Gastroesophageal sphincter (tissue), 4 donors: ENCODE results near the gene CYTIP. TPM values are rescaled to one million over a fixed set of nuclear protein-coding genes. Genes with fewer than 3 reads are reported as not detected.

Experiments used
- ATAC-seq: fragments of 150-250 bp; one replicate; pipeline ENCODE4 v1.9.1; 2016; ENCODE audit warnings: mild to moderate bottlenecking, moderate library complexity
- H3K27ac ChIP-seq, 4 donors: fragments of 200-600 bp; sonication (generic) in 3 of 4; 1 replicate in 3 of 4; 2 replicates in 1 of 4; pipeline ENCODE4 v1.5.1; 2016 to 2019
- H3K27me3 ChIP-seq: fragments of 200-600 bp; sonication (generic); one replicate; pipeline ENCODE4 v1.5.1; 2019
- H3K36me3 ChIP-seq, 2 donors: fragments of 200-600 bp; sonication (generic); one replicate each; pipeline ENCODE4 v1.5.1; 2019; ENCODE audit warnings: control low read depth in 1 of 2
- H3K4me1 ChIP-seq, 3 donors: fragments of 200-600 bp; sonication (generic); 1 replicate in 2 of 3; 2 replicates in 1 of 3; pipeline ENCODE4 v1.5.1; 2016 to 2019; ENCODE audit warnings: control low read depth in 2 of 3
- H3K4me3 ChIP-seq, 2 donors: fragments of 200-600 bp; sonication (generic); one replicate each; pipeline ENCODE4 v1.5.1; 2019; ENCODE audit warnings: mild to moderate bottlenecking in 1 of 2, moderate library complexity in 1 of 2
- H3K9me3 ChIP-seq, 3 donors: fragments of 200-600 bp; sonication (generic); one replicate each; pipeline ENCODE4 v1.5.1; 2017 to 2019; ENCODE audit warnings: control low read depth in 2 of 3
- EP300 ChIP-seq: sonication (generic); formaldehyde crosslinking; IDR thresholded peaks from one replicate; pipeline ENCODE4 v1.6.1; 2017; ENCODE audit warnings: antibody characterized with exemption, mild to moderate bottlenecking
- POLR2A ChIP-seq, 2 donors: fragments of 450-650 bp; IDR thresholded peaks; one replicate each; pipeline ENCODE4 v1.6.1; 2017; ENCODE audit warnings: antibody characterized with exemption in 2 of 2, mild to moderate bottlenecking in 2 of 2, moderate library complexity in 1 of 2
- POLR2AphosphoS5 ChIP-seq: sonication (generic); formaldehyde crosslinking; IDR thresholded peaks from one replicate; pipeline ENCODE4 v1.6.1; 2017; ENCODE audit warnings: antibody characterized with exemption
- WGBS, 2 donors: methylation state at CpG; one replicate each; pipeline ENCODE4 v1.1.5; 2018; ENCODE audit warnings: low coverage in 1 of 2; 5-methylcytosine and 5-hydroxymethylcytosine counted together
- total RNA-seq, 4 donors: library from RNA; depleted of rRNA; stranded (reverse); fragments of >200 nt; gene quantifications; one replicate each; pipeline ENCODE4 v1.1.0, GENCODE V29; 2016
- TF ChIP-seq, protein P1 (sequence below), 4 experiments: fragments of 200-600 bp in 2 of 4; fragments of 450-650 bp in 2 of 4; sonication (generic) in 1 of 4; IDR thresholded peaks; one replicate each; pipeline ENCODE4 v1.5.1; 2017 to 2019; ENCODE audit warnings: antibody characterized with exemption in 4 of 4, mild to moderate bottlenecking in 2 of 4, moderate library complexity in 2 of 4

Gene CYTIP
- total RNA-seq, 4 donors from 2014 or later = 1.6 to 10.6 (median 3.2) TPM

DNA sequence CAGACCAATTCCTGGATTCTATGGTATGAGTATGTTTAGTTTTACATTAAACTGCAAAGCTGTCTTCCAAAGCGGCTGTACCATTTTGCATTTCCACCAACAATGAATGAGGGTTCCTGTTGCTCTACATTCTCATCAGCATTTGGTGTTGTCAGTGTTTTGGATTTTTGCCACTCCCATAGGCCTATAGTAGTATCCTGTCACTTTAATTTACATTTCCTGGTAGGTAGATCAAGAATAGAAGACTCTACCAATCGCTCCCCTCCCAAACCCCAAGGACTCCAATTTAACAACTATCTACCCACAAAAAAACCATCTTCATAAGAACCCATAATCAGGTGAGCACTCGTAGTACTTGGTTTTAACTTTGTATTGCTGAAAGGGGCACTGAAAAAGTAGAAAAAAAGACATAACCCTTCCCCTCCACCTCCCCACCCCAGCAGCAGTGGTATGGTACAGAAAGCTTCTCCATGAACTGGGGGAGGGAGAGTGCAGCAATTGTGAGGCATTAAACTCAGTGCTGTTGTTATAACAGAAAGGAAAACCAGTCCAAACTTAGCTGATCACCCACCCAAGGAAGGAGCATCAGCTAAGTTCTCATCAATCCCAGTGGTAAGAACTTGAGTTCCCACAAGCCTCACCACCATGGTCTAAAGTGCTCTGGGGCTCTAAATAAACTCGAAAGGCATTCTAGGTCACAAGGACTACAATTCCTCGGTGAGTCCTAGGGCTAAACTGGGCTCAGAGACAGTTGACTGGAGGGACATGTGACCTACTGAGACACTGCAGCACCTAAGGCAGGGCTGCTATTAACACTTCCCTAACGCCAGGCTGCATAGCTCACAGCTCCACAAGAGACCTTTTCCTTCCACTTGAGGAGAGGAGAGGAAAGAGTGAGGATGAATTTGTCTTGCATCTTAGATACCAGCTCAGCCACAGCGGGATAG, 35.5 kb upstream of the CYTIP start:
- no peaks in the 10 kb centered on the region for H3K9me3 ChIP-seq
- no peak for ATAC-seq
- WGBS, 2 donors = 85 to 90% methylated on average over 3 to 4 of the region's 7 CpGs

DNA sequence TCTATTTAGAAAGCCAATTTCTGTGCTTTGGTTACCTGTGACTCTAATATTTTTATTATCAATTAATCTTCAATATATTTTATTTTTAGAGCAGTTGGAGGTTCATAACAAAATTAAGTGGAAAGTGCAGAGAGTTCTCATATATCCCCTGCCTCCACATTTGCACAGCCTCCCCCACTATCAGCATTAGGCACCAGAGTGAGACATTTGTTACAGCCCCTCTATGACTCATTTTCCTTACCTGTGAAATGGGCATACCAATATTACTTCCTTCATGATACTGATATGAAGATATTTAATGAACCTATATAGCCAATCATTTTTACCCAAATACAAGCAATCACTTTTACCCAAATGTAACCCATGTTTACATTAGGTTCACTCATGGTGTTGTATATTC, 34.0 kb upstream of the CYTIP start:
- no peak for TF ChIP-seq POLR2AphosphoS5
- no peak for TF ChIP-seq POLR2A (IDR thresholded peaks at IDR 0.05)
- TF ChIP-seq, protein P1, sequence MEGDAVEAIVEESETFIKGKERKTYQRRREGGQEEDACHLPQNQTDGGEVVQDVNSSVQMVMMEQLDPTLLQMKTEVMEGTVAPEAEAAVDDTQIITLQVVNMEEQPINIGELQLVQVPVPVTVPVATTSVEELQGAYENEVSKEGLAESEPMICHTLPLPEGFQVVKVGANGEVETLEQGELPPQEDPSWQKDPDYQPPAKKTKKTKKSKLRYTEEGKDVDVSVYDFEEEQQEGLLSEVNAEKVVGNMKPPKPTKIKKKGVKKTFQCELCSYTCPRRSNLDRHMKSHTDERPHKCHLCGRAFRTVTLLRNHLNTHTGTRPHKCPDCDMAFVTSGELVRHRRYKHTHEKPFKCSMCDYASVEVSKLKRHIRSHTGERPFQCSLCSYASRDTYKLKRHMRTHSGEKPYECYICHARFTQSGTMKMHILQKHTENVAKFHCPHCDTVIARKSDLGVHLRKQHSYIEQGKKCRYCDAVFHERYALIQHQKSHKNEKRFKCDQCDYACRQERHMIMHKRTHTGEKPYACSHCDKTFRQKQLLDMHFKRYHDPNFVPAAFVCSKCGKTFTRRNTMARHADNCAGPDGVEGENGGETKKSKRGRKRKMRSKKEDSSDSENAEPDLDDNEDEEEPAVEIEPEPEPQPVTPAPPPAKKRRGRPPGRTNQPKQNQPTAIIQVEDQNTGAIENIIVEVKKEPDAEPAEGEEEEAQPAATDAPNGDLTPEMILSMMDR (IDR thresholded peaks at IDR 0.05) = no peak
- no peak for TF ChIP-seq EP300
- no peak for ATAC-seq
- Histone ChIP-seq H3K27ac (no peak overlapping the region), H3K9me3 (no peaks in the 10 kb centered on the region), H3K4me3 (no peak overlapping the region), H3K27me3 (no peaks in the 10 kb centered on the region), H3K36me3 (no peaks in the 10 kb centered on the region), H3K4me1 (no peaks in the 10 kb centered on the region)

More for the DNA sequence above, 35.5 kb upstream of the CYTIP start:
- H3K4me1 ChIP-seq = no peaks in the 10 kb centered on the region
- H3K4me3 ChIP-seq = no peak overlapping the region
- TF ChIP-seq EP300 = no peak
- TF ChIP-seq, protein P1 (IDR thresholded peaks at IDR 0.05) = no peak
- TF ChIP-seq POLR2A (IDR thresholded peaks at IDR 0.05) = no peak
- no peak for TF ChIP-seq POLR2AphosphoS5
- no peaks in the 10 kb centered on the region for H3K36me3 ChIP-seq
- no peaks in the 10 kb centered on the region for H3K27me3 ChIP-seq
- no peak overlapping the region for H3K27ac ChIP-seq

DNA sequence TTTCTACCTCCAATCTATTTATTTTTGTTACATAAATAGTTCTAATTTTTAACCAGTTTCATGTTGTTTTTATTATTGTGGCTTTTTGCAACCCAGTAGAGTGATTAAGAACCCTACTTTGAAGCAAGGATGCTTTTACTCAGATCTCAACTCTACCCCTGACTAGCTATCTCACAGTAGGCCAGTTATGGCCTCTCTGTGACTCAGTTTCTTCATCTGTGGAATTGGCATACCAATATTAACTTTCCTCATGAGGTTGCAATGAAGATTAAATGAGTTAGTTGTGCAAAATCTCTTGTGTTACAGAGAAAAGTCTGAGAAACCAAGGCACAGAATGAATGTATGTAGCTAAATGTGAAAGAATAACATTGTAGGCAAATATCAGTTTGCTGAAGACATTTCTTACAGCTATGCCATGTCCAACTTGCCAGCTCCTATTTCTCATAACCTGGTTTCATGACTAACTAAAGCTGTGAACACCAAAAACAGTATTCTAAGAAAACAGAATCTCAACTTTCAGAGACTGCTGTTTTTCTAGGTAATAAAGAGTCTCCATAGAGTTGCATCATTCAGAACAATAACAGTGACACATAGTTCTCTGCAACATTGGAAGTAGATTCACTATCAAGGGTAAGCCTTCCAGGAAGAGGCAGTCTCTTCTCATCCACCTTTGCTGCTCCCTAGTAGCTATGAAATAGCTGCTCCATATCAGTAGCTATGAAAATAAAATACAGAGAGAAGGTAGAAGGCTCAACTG, 33.2 kb upstream of the CYTIP start:
- Histone ChIP-seq H3K36me3 (no peaks in the 10 kb centered on the region), H3K27me3 (no peaks in the 10 kb centered on the region), H3K27ac (no peak overlapping the region), H3K9me3 (no peaks in the 10 kb centered on the region), H3K4me1 (no peaks in the 10 kb centered on the region), H3K4me3 (no peak overlapping the region)
- ATAC-seq = no peak
- TF ChIP-seq, protein P1 (IDR thresholded peaks at IDR 0.05) = no peak
- TF ChIP-seq POLR2AphosphoS5 = no peak
- no peak for TF ChIP-seq POLR2A (IDR thresholded peaks at IDR 0.05)
- no peak for TF ChIP-seq EP300

DNA sequence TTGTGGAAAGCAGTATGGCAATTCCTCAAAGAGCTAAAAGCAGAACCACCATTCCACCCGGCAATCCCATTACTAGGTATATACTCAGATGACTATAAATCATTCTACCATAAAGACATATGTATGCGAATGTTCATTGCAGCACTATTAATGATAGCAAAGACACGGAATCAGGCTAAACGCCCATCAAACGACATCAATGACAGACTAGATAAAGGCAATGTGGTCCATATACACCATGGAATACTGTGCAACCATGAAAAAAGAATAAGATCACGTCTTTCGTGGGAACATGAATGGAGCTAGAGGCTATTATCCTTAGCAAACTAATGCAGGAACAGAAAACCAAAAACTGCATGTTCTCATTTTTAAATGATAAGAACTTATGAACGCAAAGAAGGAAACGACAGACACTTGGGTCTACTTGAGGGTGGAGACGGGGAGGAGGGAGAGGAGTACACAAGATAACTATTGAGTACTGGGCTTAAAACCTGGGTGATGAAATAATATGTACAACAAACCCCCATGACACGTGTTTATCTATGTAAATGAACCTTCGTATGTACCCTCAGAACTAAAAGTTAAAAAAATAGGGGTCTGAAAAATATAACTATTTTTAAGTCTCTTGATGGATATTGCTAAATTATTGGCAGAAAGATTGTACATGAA, 32.0 kb upstream of the CYTIP start:
- WGBS, 2 donors = 83 to 88% methylated on average over 11 to 12 of the region's 12 CpGs
- no peak overlapping the region for H3K4me3 ChIP-seq
- no peaks in the 10 kb centered on the region for H3K4me1 ChIP-seq
- TF ChIP-seq, protein P1 (IDR thresholded peaks at IDR 0.05) = no peak
- no peak for TF ChIP-seq EP300
- TF ChIP-seq POLR2AphosphoS5 = no peak
- no peak for TF ChIP-seq POLR2A (IDR thresholded peaks at IDR 0.05)
- H3K27me3 ChIP-seq = no peaks in the 10 kb centered on the region
- ATAC-seq = no peak
- no peak overlapping the region for H3K27ac ChIP-seq
- H3K36me3 ChIP-seq = no peaks in the 10 kb centered on the region
- no peaks in the 10 kb centered on the region for H3K9me3 ChIP-seq
